CD4-positive, alpha-beta T cell treated with Interleukin-12 subunit alpha and Interleukin-12 subunit beta, for 1 hour (primary cell): ENCODE measurements around the gene CPSF3.
"Not testable (repeated sequence)": the region's sequence is repeated elsewhere in the genome, so short reads cannot be mapped to it uniquely, and the experiment has no call there.

Experiments used
- DNase-seq: peaks from one replicate; pipeline ENCODE4 v3.0.0-alpha.2; 2020

CPSF3 gene

GRCh38 chr2:9472511-9472910 lies 49.1 kb downstream of the CPSF3 start:
- no peak for DNase-seq

GRCh38 chr2:9473308-9473984 lies 50.0 kb downstream of the CPSF3 start:
- peak; percentile 33 for DNase-seq

- DNase-seq = peak; percentile 74
Observed at GRCh38 chr2:9473985-9474360, 50.5 kb downstream of the CPSF3 start.

- peak; percentile 82 for DNase-seq
Observed at GRCh38 chr2:9474361-9475057, 51.1 kb downstream of the CPSF3 start, which contains the start of gene IAH1. IAH1 (plus strand) TSS chr2:9474551; CDS start chr2:9474567, 16 bp downstream.

GRCh38 chr2:9477914-9478313 lies 54.5 kb downstream of the CPSF3 start:
- DNase-seq = no peak

GRCh38 chr2:9478526-9478925 lies 55.1 kb downstream of the CPSF3 start:
- no peak for DNase-seq

- no peak for DNase-seq
Observed at GRCh38 chr2:9480157-9480556, 56.7 kb downstream of the CPSF3 start.

- DNase-seq = no peak
Observed at GRCh38 chr2:9483107-9483506, 59.7 kb downstream of the CPSF3 start.

GRCh38 chr2:9484533-9484932 lies 61.1 kb downstream of the CPSF3 start:
- no peak for DNase-seq

- DNase-seq = no peak
Observed at GRCh38 chr2:9488583-9489547, 65.4 kb downstream of the CPSF3 start.

GRCh38 chr2:9490789-9491188 lies 67.3 kb downstream of the CPSF3 start:
- no peak for DNase-seq

- DNase-seq = no peak
Observed at GRCh38 chr2:9492927-9493326, 69.5 kb downstream of the CPSF3 start.

- DNase-seq = no peak
Observed at GRCh38 chr2:9493478-9493877, 70.0 kb downstream of the CPSF3 start.

GRCh38 chr2:9494081-9494480 lies 70.6 kb downstream of the CPSF3 start:
- no peak for DNase-seq

GRCh38 chr2:9497017-9497416 lies 73.6 kb downstream of the CPSF3 start:
- no peak for DNase-seq

- DNase-seq = no peak
Observed at GRCh38 chr2:9498210-9498609, 74.8 kb downstream of the CPSF3 start.

GRCh38 chr2:9508931-9509330 lies 85.5 kb downstream of the CPSF3 start:
- no peak for DNase-seq

- DNase-seq = not testable (repeated sequence)
Observed at GRCh38 chr2:9513946-9514345, 90.5 kb downstream of the CPSF3 start.

GRCh38 chr2:9517118-9517782 lies 93.8 kb downstream of the CPSF3 start:
- no peak for DNase-seq

GRCh38 chr2:9518163-9518562 lies 94.7 kb downstream of the CPSF3 start:
- no peak for DNase-seq

- no peak for DNase-seq
Observed at GRCh38 chr2:9518780-9519179, 95.3 kb downstream of the CPSF3 start.

- no peak for DNase-seq
Observed at GRCh38 chr2:9519250-9519649, 95.8 kb downstream of the CPSF3 start.
